SU-DHL-6 (cell line): ENCODE measurements around the gene RBMS1.

Source experiments
- CTCF ChIP-seq: fragments of 200-600 bp; sonication (generic); IDR thresholded peaks from one replicate; pipeline ENCODE4 v1.5.1; 2017; ENCODE audit warnings: antibody characterized with exemption, mild to moderate bottlenecking, low read length, moderate library complexity; ENCODE audit not compliant: insufficient read depth, poor library complexity, severe bottlenecking
- EZH2phosphoT487 ChIP-seq: fragments of 200-600 bp; sonication (generic), shearing (Covaris generic); conservative IDR thresholded peaks from 2 replicates; pipeline ENCODE4 v1.6.1; 2018; ENCODE audit warnings: mild to moderate bottlenecking, antibody characterized with exemption, low read length, moderate library complexity, mixed read lengths

GRCh38 chr2:160434254-160434948, 59.2 kb downstream of the RBMS1 start:
- no peak for TF ChIP-seq EZH2phosphoT487
- no peak for TF ChIP-seq CTCF
